Measurements from ENCODE around the gene DPP7. TPM values are rescaled to one million over a fixed set of nuclear protein-coding genes. Genes with fewer than 3 reads are reported as not detected.
"Not testable (repeated sequence)": the region's sequence is repeated elsewhere in the genome, so short reads cannot be mapped to it uniquely, and the experiment has no call there.

DPP7 gene
- total and polyA plus RNA-seq, 2 experiments from 2014 or later: 134 to 145 TPM

GRCh38 chr9:137138058-137138721, 23.7 kb upstream of the DPP7 start:
- Histone ChIP-seq H2AFZ (no peak overlapping the region), H4K20me1 (ENCODE audit: insufficient read depth) (no peaks in the 10 kb centered on the region), H3K4me2 (ENCODE audit: unreplicated experiment) (no peak overlapping the region), H3F3A (ENCODE audit: insufficient read depth) (peaks cover 2% of the 10 kb centered on the region; the same call in 1 of the 2 replicates), H3K79me2 (ENCODE audit: insufficient read depth) (no peaks in the 10 kb centered on the region), H3K36me3 (ENCODE audit: low read depth) (no peaks in the 10 kb centered on the region), H3K27me3 (replicated peaks; ENCODE audit: insufficient read depth) (peaks cover 35% of the 10 kb centered on the region), H3K4me1 (ENCODE audit: insufficient read depth) (no peaks in the 10 kb centered on the region), H3K9me2 (ENCODE audit: insufficient read depth) (no peaks in the 10 kb centered on the region), H3K4me3 (no peak overlapping the region), H3K9me3 (ENCODE audit: low read depth) (no peaks in the 10 kb centered on the region), H3K27ac (no peak overlapping the region), H3K9ac (no peak overlapping the region)
- 5 to 7% methylated on average over 19 to 25 of the region's 25 CpGs for WGBS, 2 experiments (ENCODE audit: low coverage in 1 of 2, low lambda C conversion rate in 2 of 2, missing lambda C conversion rate in 2 of 2)
- no peak for DNase-seq
- in situ Hi-C loops (cut with MboI): no loop called here
- TF ChIP-seq EZH2phosphoT487 (IDR thresholded peaks at IDR 0.05; ENCODE audit: insufficient read depth, low read depth) (no peak), EZH2 (IDR thresholded peaks at IDR 0.05; ENCODE audit: insufficient read depth, poor library complexity, severe bottlenecking) (no peak)

GRCh38 chr9:137136881-137137607, 22.5 kb upstream of the DPP7 start:
- H3K36me3 ChIP-seq (ENCODE audit: low read depth): no peaks in the 10 kb centered on the region
- no peak overlapping the region for H3K9ac ChIP-seq
- H3K9me2 ChIP-seq (ENCODE audit: insufficient read depth): no peaks in the 10 kb centered on the region
- no peak overlapping the region for H2AFZ ChIP-seq
- no peak overlapping the region for H3K4me2 ChIP-seq (ENCODE audit: unreplicated experiment)
- 55 to 65% methylated on average over 22 to 23 of the region's 23 CpGs for WGBS, 2 experiments (ENCODE audit: low coverage in 1 of 2, low lambda C conversion rate in 2 of 2, missing lambda C conversion rate in 2 of 2)
- DNase-seq: no peak
- no peaks in the 10 kb centered on the region for H3K4me1 ChIP-seq (ENCODE audit: insufficient read depth)
- H3K27ac ChIP-seq: no peak overlapping the region
- in situ Hi-C loops (cut with MboI): no loop called here
- no peaks in the 10 kb centered on the region for H4K20me1 ChIP-seq (ENCODE audit: insufficient read depth)
- H3K27me3 ChIP-seq (replicated peaks; ENCODE audit: insufficient read depth): peaks cover 35% of the 10 kb centered on the region
- no peak overlapping the region for H3K4me3 ChIP-seq
- no peak for TF ChIP-seq EZH2 (IDR thresholded peaks at IDR 0.05; ENCODE audit: insufficient read depth, poor library complexity, severe bottlenecking)
- no peak for TF ChIP-seq EZH2phosphoT487 (IDR thresholded peaks at IDR 0.05; ENCODE audit: insufficient read depth, low read depth)
- no peaks in the 10 kb centered on the region for H3K9me3 ChIP-seq (ENCODE audit: low read depth)
- peaks cover 5% of the 10 kb centered on the region; the same call in 1 of the 2 replicates for H3F3A ChIP-seq (ENCODE audit: insufficient read depth)
- no peaks in the 10 kb centered on the region for H3K79me2 ChIP-seq (ENCODE audit: insufficient read depth)

- Histone ChIP-seq H3K79me2 (ENCODE audit: insufficient read depth) (no peaks in the 10 kb centered on the region), H3K4me3 (no peak overlapping the region), H4K20me1 (ENCODE audit: insufficient read depth) (no peaks in the 10 kb centered on the region), H3K27me3 (replicated peaks; ENCODE audit: insufficient read depth) (peaks cover 35% of the 10 kb centered on the region), H3K9me3 (ENCODE audit: low read depth) (no peaks in the 10 kb centered on the region), H2AFZ (no peak overlapping the region), H3K36me3 (ENCODE audit: low read depth) (no peaks in the 10 kb centered on the region), H3K4me2 (ENCODE audit: unreplicated experiment) (no peak overlapping the region), H3K4me1 (ENCODE audit: insufficient read depth) (no peaks in the 10 kb centered on the region), H3K9ac (no peak overlapping the region), H3F3A (ENCODE audit: insufficient read depth) (peaks cover 5% of the 10 kb centered on the region; the same call in 1 of the 2 replicates), H3K9me2 (ENCODE audit: insufficient read depth) (no peaks in the 10 kb centered on the region), H3K27ac (no peak overlapping the region)
- WGBS, 2 experiments (ENCODE audit: low coverage in 1 of 2, low lambda C conversion rate in 2 of 2, missing lambda C conversion rate in 2 of 2): 24% methylated on average over 23 to 25 of the region's 27 CpGs
- no peak for DNase-seq
- TF ChIP-seq EZH2 (IDR thresholded peaks at IDR 0.05; ENCODE audit: insufficient read depth, poor library complexity, severe bottlenecking): no peak
- no peak for TF ChIP-seq EZH2phosphoT487 (IDR thresholded peaks at IDR 0.05; ENCODE audit: insufficient read depth, low read depth)
- in situ Hi-C loops (cut with MboI): no loop called here
These were observed 21.8 kb upstream of the DPP7 start for GRCh38 chr9:137136261-137136880.

GRCh38 chr9:137135154-137135553, 20.6 kb upstream of the DPP7 start:
- H3K4me3 ChIP-seq; H3K4me2 ChIP-seq (ENCODE audit: unreplicated experiment); H3K4me1 ChIP-seq (ENCODE audit: insufficient read depth); H3K36me3 ChIP-seq (ENCODE audit: low read depth); DNase-seq; H3F3A ChIP-seq (ENCODE audit: insufficient read depth); H2AFZ ChIP-seq; H3K27ac ChIP-seq; H3K79me2 ChIP-seq (ENCODE audit: insufficient read depth); H4K20me1 ChIP-seq (ENCODE audit: insufficient read depth); in situ Hi-C loops (cut with MboI); H3K9me3 ChIP-seq (ENCODE audit: low read depth); H3K9me2 ChIP-seq (ENCODE audit: insufficient read depth); H3K9ac ChIP-seq: not testable (repeated sequence)
- WGBS, 2 experiments (ENCODE audit: low coverage in 1 of 2, low lambda C conversion rate in 2 of 2, missing lambda C conversion rate in 2 of 2): 70 to 71% methylated on average over 9 of the region's 9 CpGs
- H3K27me3 ChIP-seq (replicated peaks; ENCODE audit: insufficient read depth): peaks cover 30% of the 10 kb centered on the region

Measured in GM23248 (cell line).